ENCODE data around the gene IL1RL1. TPM values are rescaled to one million over a fixed set of nuclear protein-coding genes. Genes with fewer than 3 reads are reported as not detected.
"Not testable (repeated sequence)": the region's sequence is repeated elsewhere in the genome, so short reads cannot be mapped to it uniquely, and the experiment has no call there.

IL1RL1 gene
- total RNA-seq, 1 donor from 2014 or later, result 4.0 TPM

DNA sequence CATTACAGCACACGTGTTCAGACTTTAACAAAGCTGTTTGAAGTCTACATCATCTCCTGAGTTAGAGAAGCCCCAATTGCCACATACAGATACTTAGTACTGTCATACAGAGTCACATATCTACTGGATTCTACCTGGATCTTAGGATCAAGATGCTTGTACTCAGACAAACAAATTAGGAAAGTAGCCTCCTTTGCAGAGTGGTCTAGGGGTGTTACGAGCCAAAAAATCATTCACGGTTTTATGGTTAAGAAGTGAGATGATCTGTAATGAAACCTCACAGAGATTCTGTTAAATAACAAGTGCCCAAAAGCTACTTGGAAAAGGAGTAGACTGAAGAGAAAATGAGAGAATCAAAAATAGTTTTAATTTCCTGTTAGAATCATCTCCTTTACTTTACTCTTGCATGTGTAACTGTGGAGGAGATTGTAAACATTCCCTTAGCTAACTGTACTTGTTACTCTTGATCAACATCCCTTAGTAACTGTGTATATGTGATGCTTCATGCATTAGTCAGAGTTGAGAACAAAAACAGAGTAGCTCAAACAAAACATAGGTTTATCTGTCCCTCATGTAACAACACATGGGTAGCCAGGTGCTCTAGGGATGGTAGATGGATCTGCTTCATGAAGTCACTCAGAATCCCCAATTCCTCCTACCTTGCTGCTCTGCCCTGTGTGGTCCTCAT is 16.4 kb upstream of the IL1RL1 start:
- DNase-seq, result no peak

GRCh38 chr2:102295566-102295965 is 15.8 kb upstream of the IL1RL1 start:
- DNase-seq, result no peak

GRCh38 chr2:102296449-102296848 is 14.9 kb upstream of the IL1RL1 start:
- no peak for DNase-seq

DNA sequence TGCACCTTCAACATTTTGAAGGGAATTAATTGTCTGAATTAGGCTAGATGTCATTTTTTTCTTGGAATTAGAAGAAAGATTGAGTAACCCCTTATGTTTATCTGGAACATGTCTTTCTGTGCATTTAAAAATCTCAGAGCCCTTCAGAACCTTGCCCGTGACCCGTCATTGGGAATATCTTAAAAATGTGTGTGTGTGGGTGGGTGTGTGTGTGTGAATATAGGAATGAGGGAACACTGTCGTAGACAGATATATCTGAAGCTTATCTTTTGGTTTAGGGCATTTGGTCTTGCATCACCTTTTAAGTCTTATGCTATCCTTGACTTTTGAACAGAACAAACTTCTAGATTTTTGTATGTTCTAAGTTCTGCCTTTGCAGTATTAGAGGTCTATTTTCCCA is 13.5 kb upstream of the IL1RL1 start:
- DNase-seq, result no peak

GRCh38 chr2:102301867-102302362 is 9.4 kb upstream of the IL1RL1 start:
- DNase-seq, result no peak

DNA sequence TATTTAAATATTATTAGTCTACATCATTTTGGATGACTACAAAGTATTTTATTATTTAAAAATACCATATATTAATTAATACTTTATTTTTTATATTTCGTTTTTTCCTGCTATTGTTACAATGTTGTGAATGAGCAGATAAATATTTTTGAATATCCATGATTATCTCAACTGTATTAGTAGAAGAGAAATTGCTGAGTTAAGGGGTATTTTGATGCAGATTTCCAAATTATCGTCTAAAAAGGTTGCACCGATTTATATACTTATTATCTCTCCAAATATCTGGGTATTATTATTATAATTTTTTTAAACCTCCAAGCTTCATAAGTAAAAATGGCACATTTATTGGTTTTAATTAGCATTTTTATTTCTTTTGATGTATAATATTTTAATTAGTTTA is 8.9 kb upstream of the IL1RL1 start:
- no peak for DNase-seq

GRCh38 chr2:102303589-102303988 is 7.8 kb upstream of the IL1RL1 start:
- DNase-seq, result no peak

GRCh38 chr2:102304268-102304667 is 7.1 kb upstream of the IL1RL1 start:
- DNase-seq, result no peak

GRCh38 chr2:102304711-102305611 is 6.4 kb upstream of the IL1RL1 start:
- no peak for DNase-seq

GRCh38 chr2:102306125-102306524 is 5.2 kb upstream of the IL1RL1 start:
- no peak for DNase-seq

DNA sequence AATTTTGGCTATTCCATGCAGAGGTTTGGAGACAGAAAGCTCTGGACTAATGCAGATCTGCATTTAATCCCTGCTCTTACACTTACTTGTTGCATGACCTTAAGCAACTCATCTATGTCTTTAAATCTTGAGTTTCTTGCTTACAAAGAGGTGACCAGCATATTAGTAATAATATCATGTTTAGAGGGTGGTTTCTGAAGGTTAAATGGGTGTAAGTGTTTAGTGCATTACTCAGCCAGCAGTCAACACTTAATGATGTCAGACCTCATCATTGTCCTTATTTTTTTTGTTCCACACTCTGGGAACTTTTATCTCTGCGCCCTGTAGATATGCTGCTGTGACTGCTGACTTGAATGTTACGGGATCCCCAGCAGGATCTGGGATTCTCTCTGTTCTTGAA is 1.7 kb downstream of the IL1RL1 start:
- DNase-seq, result no peak

GRCh38 chr2:102313471-102313870 is 2.1 kb downstream of the IL1RL1 start:
- no peak for DNase-seq

GRCh38 chr2:102313950-102314349 is 2.6 kb downstream of the IL1RL1 start:
- DNase-seq, result no peak

DNA sequence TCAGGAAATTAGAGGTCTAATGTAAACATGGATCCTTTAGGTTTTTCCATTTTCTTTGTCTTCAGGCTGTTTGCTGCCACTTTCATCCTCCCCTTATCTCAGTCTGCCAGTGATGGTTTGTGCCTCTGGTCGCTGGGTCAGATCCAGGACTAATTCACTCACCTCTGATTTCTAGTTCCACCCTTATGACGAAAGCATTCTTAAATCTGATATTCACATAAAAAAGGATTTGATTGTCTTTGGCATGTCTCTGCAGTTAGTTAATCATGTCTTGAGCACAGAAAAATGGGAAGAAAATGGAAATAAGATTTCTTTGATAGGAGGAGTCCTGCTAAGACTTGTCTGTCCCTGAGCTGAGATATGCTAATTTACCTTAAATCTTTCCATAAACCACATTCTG is 4.6 kb downstream of the IL1RL1 start:
- DNase-seq, result no peak

- no peak for DNase-seq
Observed at GRCh38 chr2:102317715-102318114, 6.4 kb downstream of the IL1RL1 start.

DNA sequence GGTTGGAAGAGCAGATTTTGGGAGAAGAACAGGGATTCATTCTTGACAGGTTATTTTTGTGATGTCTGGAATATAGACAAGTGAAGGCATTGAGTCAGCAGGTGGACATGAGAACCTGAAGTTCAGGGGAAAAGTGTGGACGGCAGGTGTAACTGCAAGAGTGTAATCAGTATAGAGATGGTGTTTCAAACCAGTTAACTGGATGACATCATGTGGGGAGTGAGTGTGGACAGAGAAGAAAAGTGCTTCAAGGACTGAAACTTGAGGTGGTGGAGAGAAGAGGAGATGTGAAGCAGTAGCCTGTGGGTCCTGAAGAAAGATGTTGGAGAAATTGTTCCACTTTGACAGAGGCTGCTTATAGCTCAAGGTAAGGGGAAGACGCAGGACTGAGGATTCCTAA is 7.1 kb downstream of the IL1RL1 start:
- DNase-seq, result no peak

DNA sequence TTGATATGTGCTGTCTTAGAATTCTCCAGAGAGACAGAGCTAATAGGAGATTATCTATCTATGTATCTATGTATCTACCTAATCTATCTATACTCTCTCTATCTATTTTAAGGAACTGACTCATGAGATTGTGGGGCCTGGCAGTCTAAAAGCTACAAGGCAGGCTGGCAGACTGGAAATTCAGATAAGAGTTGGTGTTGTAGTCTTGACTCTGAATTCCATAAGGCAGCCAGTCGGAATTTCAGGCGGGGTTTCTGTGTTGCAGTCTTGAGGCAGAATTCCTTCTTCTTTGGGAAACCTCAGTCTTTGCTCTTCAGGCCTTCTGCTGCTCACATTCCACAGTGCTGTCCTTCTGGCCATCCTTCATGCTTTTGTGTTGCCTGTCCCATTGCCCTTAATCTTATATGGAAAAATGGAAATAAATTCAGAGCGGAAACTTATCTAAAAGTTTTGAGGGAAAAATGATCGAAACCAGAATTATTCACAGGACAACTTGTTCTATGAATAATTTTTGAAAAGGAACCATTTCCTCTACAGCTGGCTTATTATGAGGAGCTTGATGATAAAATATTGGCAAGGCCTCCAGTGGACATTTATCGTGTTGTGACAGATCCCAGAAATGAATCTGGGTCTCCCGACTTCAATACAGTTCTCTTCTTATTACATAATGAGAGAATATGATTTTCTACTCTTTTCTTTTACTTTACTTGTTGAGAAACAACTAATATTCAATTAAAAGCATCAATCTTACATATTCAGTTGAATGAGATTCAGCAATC is 10.8 kb downstream of the IL1RL1 start:
- DNase-seq, result no peak

GRCh38 chr2:102324914-102325313 is 13.6 kb downstream of the IL1RL1 start:
- not testable (repeated sequence) for DNase-seq

DNA sequence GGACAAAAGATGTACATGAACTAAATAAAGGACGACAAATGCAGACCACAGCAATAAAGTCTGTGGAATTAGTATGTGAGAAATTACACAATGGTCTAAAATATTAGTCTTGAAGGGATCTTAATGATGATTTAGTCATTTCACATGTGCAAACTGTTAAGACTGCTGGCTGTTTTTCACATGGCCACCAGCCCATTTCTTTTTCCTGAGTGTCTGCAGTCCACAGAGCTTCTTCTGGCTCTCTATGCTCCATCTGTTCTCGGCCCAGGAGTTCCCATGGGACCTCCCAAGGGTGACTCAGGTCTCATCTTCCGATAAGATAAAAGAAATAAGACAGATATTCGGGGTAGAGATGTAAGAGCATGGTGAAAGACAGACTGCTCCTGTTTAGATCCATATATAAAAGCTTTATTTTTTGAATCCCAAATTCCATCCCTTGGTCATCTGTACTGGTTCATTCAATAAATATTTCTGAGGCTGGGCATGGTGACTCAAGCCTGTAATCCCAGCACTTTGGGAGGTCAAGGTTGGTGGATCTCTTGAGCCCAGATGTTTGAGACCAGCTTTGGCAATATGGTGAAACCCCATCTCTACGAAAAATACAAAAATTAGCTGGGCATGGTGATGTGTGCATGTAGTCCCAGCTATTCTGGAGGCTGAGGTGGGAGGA is 20.1 kb downstream of the IL1RL1 start:
- DNase-seq, result no peak

DNA sequence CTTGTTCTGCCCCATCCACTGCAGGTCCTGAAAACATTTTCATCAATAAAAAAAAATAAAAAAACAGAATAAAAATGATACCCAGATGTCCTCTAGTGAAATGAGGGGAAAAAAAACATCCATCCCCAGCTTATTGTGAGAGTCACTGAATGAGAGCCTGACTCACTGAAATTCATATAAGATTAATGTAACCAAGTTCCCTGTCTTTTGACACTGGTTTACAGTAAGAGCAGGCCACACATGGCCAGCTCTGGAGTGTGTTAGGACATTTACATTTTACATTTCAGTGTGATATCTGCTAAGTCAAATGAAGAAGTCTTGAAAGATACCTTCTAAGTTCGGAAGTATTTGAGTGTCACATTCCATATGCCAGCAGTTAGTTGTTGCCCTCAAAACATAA is 23.1 kb downstream of the IL1RL1 start:
- no peak for DNase-seq

GRCh38 chr2:102335871-102336366 is 24.6 kb downstream of the IL1RL1 start:
- DNase-seq, result no peak

DNA sequence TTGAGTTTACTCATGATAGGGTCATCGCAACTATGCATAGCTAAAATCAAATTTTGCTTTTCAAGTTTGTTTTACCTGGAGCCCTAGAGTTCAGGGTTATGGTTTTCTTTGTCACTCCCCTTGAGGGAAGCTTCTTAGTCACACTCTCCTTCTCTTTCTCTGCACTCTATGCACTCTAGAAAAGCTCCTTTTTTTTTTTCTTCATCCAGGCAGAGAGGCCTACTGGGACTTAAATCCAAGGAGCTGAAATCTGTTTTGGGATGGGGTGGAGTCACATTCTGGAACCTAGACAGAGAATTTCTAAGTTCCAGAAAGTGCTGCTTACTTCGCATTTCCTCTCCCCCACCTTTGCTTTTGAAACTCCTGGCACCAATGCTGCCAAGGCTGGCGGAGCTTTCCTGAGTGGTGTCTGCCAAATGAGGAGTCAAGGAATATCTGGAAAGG is 25.2 kb downstream of the IL1RL1 start:
- DNase-seq, result no peak

Data from tongue (tissue), 2 donors.